Keratinocyte (primary cell): ENCODE results near the gene HOXD1.

ENCODE experiments used
- EZH2 ChIP-seq: IDR thresholded peaks from one replicate; pipeline ENCODE4 v1.6.1; 2012; ENCODE audit warnings: inconsistent platforms, mild to moderate bottlenecking, low read length, moderate library complexity
- TF ChIP-seq, protein P1 (sequence below), 3 experiments: IDR thresholded peaks in 1 of 3; conservative IDR thresholded peaks in 1 of 3; optimal IDR thresholded peaks in 1 of 3; 2 replicates in 2 of 3; 3 replicates in 1 of 3; pipeline versions ENCODE3 to v1.5.1; 2011; ENCODE audit warnings: low read length in 3 of 3, mild to moderate bottlenecking in 3 of 3, moderate library complexity in 2 of 3, control low read depth in 1 of 3, inconsistent platforms in 1 of 3; ENCODE audit not compliant: insufficient read depth in 2 of 3; ENCODE audit errors: extremely low read depth in 1 of 3

DNA sequence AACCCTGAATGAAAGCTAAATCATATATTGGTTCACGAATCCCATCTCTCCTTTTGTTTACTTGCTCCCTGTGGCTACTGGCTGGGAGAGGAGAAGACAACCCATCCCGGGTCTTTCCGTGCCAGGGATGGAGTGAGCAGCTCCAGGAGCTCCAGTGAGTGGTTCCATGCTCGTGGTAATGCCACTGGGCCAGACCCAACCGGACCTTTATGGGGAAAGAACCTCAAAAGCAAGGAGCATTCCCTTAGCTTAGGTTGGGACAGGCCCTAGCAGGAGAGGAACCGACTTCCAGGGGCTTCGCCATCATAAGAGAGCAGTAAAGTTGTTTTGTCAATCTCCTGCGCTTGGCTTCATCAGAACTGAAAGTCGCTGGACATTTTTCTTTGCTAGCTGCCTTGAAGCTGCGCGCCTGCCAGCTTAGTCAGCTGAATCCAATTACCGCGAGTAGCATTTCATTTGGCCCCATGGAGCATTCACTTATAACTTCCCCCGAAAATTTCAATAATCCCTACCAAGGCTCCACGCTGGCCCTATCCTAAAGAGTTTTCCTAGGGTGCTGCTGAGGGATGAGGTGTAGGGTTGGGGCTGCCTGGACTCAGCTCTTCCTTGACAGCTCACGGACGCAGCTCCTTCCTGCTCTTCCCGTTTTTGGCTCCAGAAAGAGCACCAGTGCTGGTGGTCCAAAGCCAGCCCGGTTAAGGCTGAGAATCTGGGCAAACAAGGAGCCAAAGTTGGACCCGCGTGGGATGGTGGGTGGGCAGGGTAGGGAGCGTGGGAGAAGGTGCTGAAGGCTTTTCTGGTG lies 26.4 kb upstream of the HOXD1 start:
- TF ChIP-seq, protein P1, sequence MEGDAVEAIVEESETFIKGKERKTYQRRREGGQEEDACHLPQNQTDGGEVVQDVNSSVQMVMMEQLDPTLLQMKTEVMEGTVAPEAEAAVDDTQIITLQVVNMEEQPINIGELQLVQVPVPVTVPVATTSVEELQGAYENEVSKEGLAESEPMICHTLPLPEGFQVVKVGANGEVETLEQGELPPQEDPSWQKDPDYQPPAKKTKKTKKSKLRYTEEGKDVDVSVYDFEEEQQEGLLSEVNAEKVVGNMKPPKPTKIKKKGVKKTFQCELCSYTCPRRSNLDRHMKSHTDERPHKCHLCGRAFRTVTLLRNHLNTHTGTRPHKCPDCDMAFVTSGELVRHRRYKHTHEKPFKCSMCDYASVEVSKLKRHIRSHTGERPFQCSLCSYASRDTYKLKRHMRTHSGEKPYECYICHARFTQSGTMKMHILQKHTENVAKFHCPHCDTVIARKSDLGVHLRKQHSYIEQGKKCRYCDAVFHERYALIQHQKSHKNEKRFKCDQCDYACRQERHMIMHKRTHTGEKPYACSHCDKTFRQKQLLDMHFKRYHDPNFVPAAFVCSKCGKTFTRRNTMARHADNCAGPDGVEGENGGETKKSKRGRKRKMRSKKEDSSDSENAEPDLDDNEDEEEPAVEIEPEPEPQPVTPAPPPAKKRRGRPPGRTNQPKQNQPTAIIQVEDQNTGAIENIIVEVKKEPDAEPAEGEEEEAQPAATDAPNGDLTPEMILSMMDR (optimal IDR thresholded peaks at IDR 0.05 in 1 of 3, IDR thresholded peaks at IDR 0.05 in 1 of 3, conservative IDR thresholded peaks at IDR 0.05 in 1 of 3; ENCODE audit: extremely low read depth in 1 of 3, insufficient read depth in 2 of 3, low read length in 3 of 3) = no peak
- no peak for TF ChIP-seq EZH2
